Upper lobe of left lung (tissue), 4 donors: ENCODE results near the gene NDRG4.

Source experiments
- EP300 ChIP-seq, 4 donors: sonication (generic); formaldehyde crosslinking; IDR thresholded peaks; one replicate each; pipeline ENCODE4 v1.5.1; 2017; ENCODE audit warnings: antibody characterized with exemption in 4 of 4, control low read depth in 2 of 4
- POLR2A ChIP-seq, 4 donors: fragments of 450-650 bp; IDR thresholded peaks; one replicate each; pipeline ENCODE4 v1.5.1; 2016 to 2017; ENCODE audit warnings: antibody characterized with exemption in 4 of 4, mild to moderate bottlenecking in 2 of 4
- POLR2AphosphoS5 ChIP-seq, 2 donors: sonication (generic); formaldehyde crosslinking; IDR thresholded peaks; one replicate each; pipeline ENCODE4 v1.5.1; 2017; ENCODE audit warnings: antibody characterized with exemption in 2 of 2
- TF ChIP-seq, protein P1 (sequence below), 6 experiments: fragments of 450-650 bp in 4 of 6; fragments of 200-600 bp in 2 of 6; sonication (generic) in 2 of 6; IDR thresholded peaks; one replicate each; pipeline ENCODE4 v1.5.1; 2016 to 2019; ENCODE audit warnings: antibody characterized with exemption in 6 of 6

DNA sequence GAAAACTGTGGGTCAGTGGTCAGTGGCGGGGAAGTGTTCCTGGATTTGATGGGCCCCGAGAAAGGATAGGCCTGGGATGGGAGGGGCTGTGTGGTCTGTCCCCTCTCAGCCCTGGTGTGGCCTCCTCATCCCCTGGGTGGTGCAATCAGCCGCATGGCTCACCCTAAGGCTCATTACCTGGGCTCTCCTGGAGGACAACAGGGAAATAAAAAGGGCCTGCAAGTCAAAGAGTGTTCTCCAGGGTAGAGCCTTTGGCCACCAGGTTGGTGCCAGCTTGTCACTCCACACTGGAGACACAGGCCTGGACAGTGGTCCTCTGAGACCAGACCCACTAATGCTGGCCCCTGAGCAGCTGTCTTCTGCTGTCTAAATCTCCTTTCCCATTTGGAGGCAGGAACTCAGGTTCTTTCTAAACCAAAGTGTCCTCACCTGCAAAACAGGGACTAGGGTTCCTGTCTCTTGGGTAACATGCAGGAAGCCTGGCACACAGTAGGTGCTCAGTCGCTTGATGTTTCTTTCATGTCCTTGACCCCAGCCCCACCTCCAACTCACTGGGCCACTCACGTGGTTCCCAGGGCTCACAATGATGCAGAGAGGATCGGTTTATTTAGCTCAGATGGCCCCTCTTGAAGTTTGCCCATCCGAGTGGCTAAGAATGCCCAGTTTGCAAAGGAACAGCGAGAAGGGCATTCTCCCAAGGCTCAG, 2.4 kb downstream of the NDRG4 start:
- TF ChIP-seq POLR2A (IDR thresholded peaks at IDR 0.05) = no peak
- no peak for TF ChIP-seq EP300 (IDR thresholded peaks at IDR 0.05)
- TF ChIP-seq, protein P1, sequence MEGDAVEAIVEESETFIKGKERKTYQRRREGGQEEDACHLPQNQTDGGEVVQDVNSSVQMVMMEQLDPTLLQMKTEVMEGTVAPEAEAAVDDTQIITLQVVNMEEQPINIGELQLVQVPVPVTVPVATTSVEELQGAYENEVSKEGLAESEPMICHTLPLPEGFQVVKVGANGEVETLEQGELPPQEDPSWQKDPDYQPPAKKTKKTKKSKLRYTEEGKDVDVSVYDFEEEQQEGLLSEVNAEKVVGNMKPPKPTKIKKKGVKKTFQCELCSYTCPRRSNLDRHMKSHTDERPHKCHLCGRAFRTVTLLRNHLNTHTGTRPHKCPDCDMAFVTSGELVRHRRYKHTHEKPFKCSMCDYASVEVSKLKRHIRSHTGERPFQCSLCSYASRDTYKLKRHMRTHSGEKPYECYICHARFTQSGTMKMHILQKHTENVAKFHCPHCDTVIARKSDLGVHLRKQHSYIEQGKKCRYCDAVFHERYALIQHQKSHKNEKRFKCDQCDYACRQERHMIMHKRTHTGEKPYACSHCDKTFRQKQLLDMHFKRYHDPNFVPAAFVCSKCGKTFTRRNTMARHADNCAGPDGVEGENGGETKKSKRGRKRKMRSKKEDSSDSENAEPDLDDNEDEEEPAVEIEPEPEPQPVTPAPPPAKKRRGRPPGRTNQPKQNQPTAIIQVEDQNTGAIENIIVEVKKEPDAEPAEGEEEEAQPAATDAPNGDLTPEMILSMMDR (IDR thresholded peaks at IDR 0.05) = no peak
- TF ChIP-seq POLR2AphosphoS5 (IDR thresholded peaks at IDR 0.05) = no peak
